IMR-90 (cell line): ENCODE measurements around the gene CNOT9. TPM values are rescaled to one million over a fixed set of nuclear protein-coding genes. Genes with fewer than 3 reads are reported as not detected.
A peak's percentile ranks its signal among the peaks of the same experiment; 100 is the strongest.

Experiments used
- ATAC-seq: fragments of 200-7000 bp; cut with Tn5 transposase; 2 replicates; pipeline ENCODE4 v1.9.1; 2020; ENCODE audit warnings: low read depth, mild to moderate bottlenecking, moderate library complexity
- BruUV-seq: library from RNA; stranded (reverse); fragments of 400-500 nt; replicated peaks from 2 replicates; lab custom pipeline; 2021; lab: Mats Ljungman, UMichigan
- CTCF ChIA-PET: fragments of 300-600 bp; formaldehyde crosslinking; extraction: SDS; loops from one replicate; lab custom pipeline; 2021; ENCODE audit warnings: antibody characterized with exemption; lab: Yijun Ruan, JAX
- POLR2A ChIA-PET: fragments of 300-600 bp; sonication (Branson Sonifier 250); formaldehyde crosslinking; loops from one replicate; lab custom pipeline; 2022; ENCODE audit warnings: antibody characterized with exemption; ENCODE audit not compliant: unreplicated experiment; lab: Charles Lee
- DNase-seq: peaks from one replicate; pipeline ENCODE4 v3.0.0; 2013
- H2AFZ ChIP-seq: replicated peaks from 2 replicates; pipeline ENCODE3; 2013; ENCODE audit warnings: low read length, mild to moderate bottlenecking; ENCODE audit not compliant: poor library complexity
- H2AK5ac ChIP-seq: 2 replicates; pipeline ENCODE4 v1.6.1; 2013; ENCODE audit warnings: low read depth, low read length, inconsistent platforms
- H2AK9ac ChIP-seq: replicated peaks from 2 replicates; pipeline ENCODE3; 2013; ENCODE audit warnings: mild to moderate bottlenecking, low read depth, low read length, moderate library complexity; ENCODE audit not compliant: poor library complexity
- H2BK120ac ChIP-seq: 2 replicates; pipeline ENCODE4 v1.6.1; 2013; ENCODE audit warnings: low read depth, low read length, inconsistent platforms
- H2BK15ac ChIP-seq: 3 replicates; pipeline ENCODE4 v1.6.1; 2013; ENCODE audit warnings: low read depth, low read length, inconsistent platforms
- H2BK20ac ChIP-seq: 2 replicates; pipeline ENCODE4 v1.6.1; 2013; ENCODE audit warnings: low read depth, mild to moderate bottlenecking, inconsistent platforms, low read length, moderate library complexity
- H2BK5ac ChIP-seq: 2 replicates; pipeline ENCODE4 v1.6.1; 2013; ENCODE audit warnings: mild to moderate bottlenecking, low read depth, low read length, inconsistent platforms; ENCODE audit not compliant: poor library complexity, severe bottlenecking
- H3K14ac ChIP-seq: replicated peaks from 2 replicates; pipeline ENCODE4 v1.6.1; 2013; ENCODE audit warnings: low read depth, low read length, inconsistent platforms
- H3K18ac ChIP-seq: 2 replicates; pipeline ENCODE4 v1.6.1; 2013; ENCODE audit warnings: low read depth, low read length, control low read depth
- H3K23ac ChIP-seq: 2 replicates; pipeline ENCODE4 v1.6.1; 2013; ENCODE audit warnings: low read depth, low read length, inconsistent platforms
- H3K27ac ChIP-seq: 2 replicates; pipeline ENCODE4 v1.5.1; 2013; ENCODE audit warnings: mild to moderate bottlenecking, control low read depth, low read length; ENCODE audit not compliant: insufficient read depth
- H3K27me3 ChIP-seq: 2 replicates; pipeline ENCODE4 v1.6.1; 2013; ENCODE audit warnings: low read length; ENCODE audit not compliant: control insufficient read depth, insufficient read depth
- H3K36me3 ChIP-seq: 2 replicates; pipeline ENCODE4 v1.6.1; 2013; ENCODE audit warnings: low read length, mixed read lengths; ENCODE audit not compliant: control insufficient read depth, insufficient read depth
- H3K4ac ChIP-seq: 2 replicates; pipeline ENCODE4 v1.6.1; 2013; ENCODE audit warnings: low read depth, low read length, inconsistent platforms
- H3K4me1 ChIP-seq: 2 replicates; pipeline ENCODE4 v1.6.1; 2013; ENCODE audit warnings: low read length, mixed read lengths; ENCODE audit not compliant: control insufficient read depth, insufficient read depth
- H3K4me2 ChIP-seq: 2 replicates; pipeline ENCODE4 v1.6.1; 2013; ENCODE audit warnings: low read depth, mild to moderate bottlenecking, control low read depth, low read length, moderate library complexity
- H3K4me3 ChIP-seq: 2 replicates; pipeline ENCODE4 v1.5.1; 2013; ENCODE audit warnings: low read depth, mild to moderate bottlenecking, control low read depth, low read length, moderate library complexity; ENCODE audit not compliant: insufficient read depth
- H3K56ac ChIP-seq: 2 replicates; pipeline ENCODE4 v1.6.1; 2013; ENCODE audit warnings: low read length, inconsistent platforms; ENCODE audit not compliant: insufficient read depth; ENCODE audit errors: extremely low read depth
- H3K79me1 ChIP-seq, 2 experiments: 2 replicates each; pipeline ENCODE4 v1.6.1; 2013; ENCODE audit warnings: low read length in 2 of 2, inconsistent platforms in 1 of 2, low read depth in 1 of 2
- H3K9ac ChIP-seq: 2 replicates; pipeline ENCODE4 v1.6.1; 2013; ENCODE audit warnings: low read depth, low read length, control low read depth
- H3K9me1 ChIP-seq: 2 replicates; pipeline ENCODE4 v1.6.1; 2013; ENCODE audit warnings: low read length, inconsistent platforms; ENCODE audit not compliant: insufficient read depth
- H3K9me3 ChIP-seq: 2 replicates; pipeline ENCODE4 v1.6.1; 2013; ENCODE audit warnings: low read length; ENCODE audit not compliant: control insufficient read depth, insufficient read depth
- H4K20me1 ChIP-seq: 2 replicates; pipeline ENCODE4 v1.6.1; 2013; ENCODE audit warnings: low read length, inconsistent platforms; ENCODE audit not compliant: insufficient read depth
- H4K5ac ChIP-seq: 2 replicates; pipeline ENCODE4 v1.6.1; 2013; ENCODE audit warnings: mild to moderate bottlenecking, low read depth, low read length, control low read depth
- H4K8ac ChIP-seq, 2 experiments: 2 replicates each; pipeline ENCODE4 v1.6.1; 2013; ENCODE audit warnings: low read depth in 2 of 2, low read length in 2 of 2, control low read depth in 1 of 2, inconsistent platforms in 1 of 2
- H4K91ac ChIP-seq: 2 replicates; pipeline ENCODE4 v1.6.1; 2013; ENCODE audit warnings: low read depth, low read length, inconsistent platforms; ENCODE audit not compliant: insufficient read depth
- BHLHE40 ChIP-seq: fragments of 150-350 bp; IDR thresholded peaks from 2 replicates; pipeline ENCODE4 v1.6.1; 2016; ENCODE audit warnings: mild to moderate bottlenecking, low read depth, low read length
- CEBPB ChIP-seq: IDR thresholded peaks from 2 replicates; pipeline ENCODE4 v1.6.1; 2012; ENCODE audit warnings: low read depth, low read length, improper control_type of control experiment
- CHD1 ChIP-seq: IDR thresholded peaks from 2 replicates; pipeline ENCODE4 v1.6.1; 2012; ENCODE audit warnings: low read depth, low read length, improper control_type of control experiment
- ELK1 ChIP-seq: fragments of 150-350 bp; IDR thresholded peaks from 2 replicates; pipeline ENCODE4 v1.6.1; 2016; ENCODE audit warnings: low read depth, mild to moderate bottlenecking, low read length, moderate library complexity, borderline replicate concordance
- FOS ChIP-seq: fragments of 150-350 bp; IDR thresholded peaks from 2 replicates; pipeline ENCODE4 v1.6.1; 2016; ENCODE audit warnings: low read depth, low read length
- MAZ ChIP-seq: IDR thresholded peaks from 2 replicates; pipeline ENCODE4 v1.6.1; 2012; ENCODE audit warnings: low read depth, mild to moderate bottlenecking, low read length, improper control_type of control experiment, moderate library complexity, borderline replicate concordance
- MXI1 ChIP-seq: IDR thresholded peaks from 2 replicates; pipeline ENCODE4 v1.6.1; 2012; ENCODE audit warnings: low read depth, mild to moderate bottlenecking, low read length, moderate library complexity, borderline replicate concordance
- NFE2L2 ChIP-seq: fragments of 150-350 bp; IDR thresholded peaks from 2 replicates; pipeline ENCODE4 v1.6.1; 2016; ENCODE audit warnings: low read depth, mild to moderate bottlenecking, low read length
- RCOR1 ChIP-seq: IDR thresholded peaks from 2 replicates; pipeline ENCODE4 v1.6.1; 2012; ENCODE audit warnings: mild to moderate bottlenecking, low read length, improper control_type of control experiment; ENCODE audit not compliant: insufficient replicate concordance
- RFX5 ChIP-seq: IDR thresholded peaks from 2 replicates; pipeline ENCODE4 v1.8.0; 2012; ENCODE audit warnings: low read depth, mild to moderate bottlenecking, low read length, moderate library complexity
- WGBS, 2 experiments: methylation state at CpG; one replicate each; pipeline versions ENCODE4 v1.1.5 to v1.1.7; 2013; ENCODE audit warnings: missing lambda C conversion rate in 2 of 2; ENCODE audit not compliant: insufficient read length in 1 of 2; ENCODE audit errors: extremely low coverage in 2 of 2; 5-methylcytosine and 5-hydroxymethylcytosine counted together
- dilution Hi-C: fragments of 300-500 bp; cut with HindIII; formaldehyde crosslinking; loops from one replicate; pipeline ENCODE4 v1.14.3; 2018; ENCODE audit warnings: low sequenced_read_pairs; ENCODE audit not compliant: unreplicated experiment
- in situ Hi-C: fragments of 300-500 bp; cut with MboI; formaldehyde crosslinking; loops from 3 replicates; pipeline ENCODE4 v1.14.3; 2019; ENCODE audit warnings: low sequenced_read_pairs, inconsistent platforms, mixed read lengths
- intact Hi-C: fragments of 100-400 bp; cut with micrococcal nuclease; formaldehyde crosslinking; loops from 2 replicates; pipeline ENCODE4 v1.10.0; 2022
- polyA plus RNA-seq, 3 experiments: library from polyadenylated mRNA; depleted of rRNA; stranded (reverse); fragments of >200 nt; gene quantifications; 2 replicates each; pipeline ENCODE4 v1.2.3, GENCODE V29; 2012; ENCODE audit warnings: low replicate concordance in 1 of 3
- total RNA-seq: library from RNA; depleted of rRNA; stranded (reverse); fragments of >200 nt; gene quantifications from 2 replicates; pipeline ENCODE4 v1.2.3, GENCODE V29; 2012

The CNOT9 gene
- total and polyA plus RNA-seq, 2 of the 4 experiments (the other 2 are of a cell fraction): 33.1 to 71.0 TPM

GRCh38 chr2:218567797-218568189, 846 bp upstream of the CNOT9 start:
- 0% methylated on average over 3 of the region's 19 CpGs; no CpG with 5 or more reads in 1 of the 2 experiments for WGBS, 2 experiments
- Histone ChIP-seq H2BK15ac (no peak overlapping the region; the same call in 2 of the 3 replicates), H3K14ac (peak overlapping the region; percentile 49; the same call in 1 of the 2 replicates), H3K27me3 (no peaks in the 10 kb centered on the region), H2BK120ac (peak overlapping the region; percentile 7; the same call in 1 of the 2 replicates), H3K4me3 (peak overlapping the region; percentile 87), H2AFZ (peak overlapping the region; percentile 97), H3K79me1 (peaks cover 11 to 58% of the 10 kb centered on the region in 2 experiments), H2AK9ac (peak overlapping the region; percentile 63), H3K4ac (peak overlapping the region; percentile 48), H3K9me1 (no peaks in the 10 kb centered on the region), H3K9ac (peak overlapping the region; percentile 94), H2BK20ac (no peak overlapping the region), H3K4me1 (no peaks in the 10 kb centered on the region; the same call in 1 of the 2 replicates), H3K36me3 (peaks cover 4% of the 10 kb centered on the region; the same call in 1 of the 2 replicates), H3K4me2 (peak overlapping the region; percentile 100), H3K9me3 (no peaks in the 10 kb centered on the region), H3K23ac (peak overlapping the region; percentile 75), H3K56ac (peak overlapping the region; percentile 70; the same call in 1 of the 2 replicates), H4K5ac (peak overlapping the region; percentile 13; the same call in 1 of the 2 replicates), H3K27ac (peak overlapping the region; percentile 70), H2AK5ac (peak overlapping the region; percentile 96), H3K18ac (0 out of 2 replicates have a peak overlapping the region, but pooled peaks have one; percentile 15), H4K20me1 (peaks cover 16% of the 10 kb centered on the region; the same call in 1 of the 2 replicates), H4K8ac (peak overlapping the region; percentile 51 to 61; a peak in 3 of 4 replicates), H2BK5ac (peak overlapping the region; percentile 44), H4K91ac (peak overlapping the region; percentile 33)
- dilution Hi-C loops: no loop called here
- in situ Hi-C loops: no loop called here
- ChIA-PET CTCF (interaction anchor here (0.7 kb wide), 1 partner anchor 244 kb away, joined by 3 read pairs; no protein-coding TSS in a partner anchor), POLR2A (interaction anchor here (0.6 kb wide), 1 partner anchor 20 kb away, joined by 3 read pairs; no protein-coding TSS in a partner anchor)
- ATAC-seq: peak; percentile 36
- intact Hi-C loops: loop anchor here (1.0 to 10.0 kb wide), 2 partner anchors 161 to 293 kb away; partner anchors contain the start of genes AAMP and PNKD
- DNase-seq: no peak
- TF ChIP-seq ELK1: no peak
- TF ChIP-seq MAZ: no peak
- TF ChIP-seq FOS: no peak
- TF ChIP-seq RCOR1: no peak
- TF ChIP-seq CHD1: no peak
- TF ChIP-seq MXI1: no peak
- TF ChIP-seq RFX5: no peak
- TF ChIP-seq CEBPB: no peak
- no peak for TF ChIP-seq BHLHE40
- no peak for TF ChIP-seq NFE2L2
- BruUV-seq: TSS peak; percentile 51
